Measurements from ENCODE around the gene OTOA. TPM values are rescaled to one million over a fixed set of nuclear protein-coding genes. Genes with fewer than 3 reads are reported as not detected.
A peak's percentile ranks its signal among the peaks of the same experiment; 100 is the strongest.

OTOA gene
- total and polyA plus RNA-seq, 2 of the 13 experiments (the other 11 are each of a cell fraction or from before 2014, with no cell fraction given) = 0.05 to 0.15 TPM

DNA sequence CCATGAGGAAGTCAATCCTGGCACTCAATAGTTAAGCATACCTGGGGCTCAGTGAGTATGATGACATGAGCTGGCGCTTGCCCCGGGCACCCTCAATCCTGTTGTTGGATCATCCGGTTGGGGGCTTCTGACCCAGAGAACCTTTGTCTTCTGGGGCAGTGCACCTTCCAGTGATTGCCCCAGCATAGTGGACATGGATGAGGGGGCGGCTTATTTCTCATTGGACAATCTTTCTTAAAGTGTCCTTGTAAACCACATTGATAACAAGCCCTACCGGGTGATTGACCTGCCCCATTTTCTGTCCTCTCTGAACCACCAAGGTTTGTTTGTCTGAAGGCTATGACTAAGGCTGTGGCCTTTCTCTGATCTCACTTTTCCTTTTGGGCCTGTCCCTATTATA, 29.6 kb upstream of the OTOA start (continued):
- TF ChIP-seq, protein P1, sequence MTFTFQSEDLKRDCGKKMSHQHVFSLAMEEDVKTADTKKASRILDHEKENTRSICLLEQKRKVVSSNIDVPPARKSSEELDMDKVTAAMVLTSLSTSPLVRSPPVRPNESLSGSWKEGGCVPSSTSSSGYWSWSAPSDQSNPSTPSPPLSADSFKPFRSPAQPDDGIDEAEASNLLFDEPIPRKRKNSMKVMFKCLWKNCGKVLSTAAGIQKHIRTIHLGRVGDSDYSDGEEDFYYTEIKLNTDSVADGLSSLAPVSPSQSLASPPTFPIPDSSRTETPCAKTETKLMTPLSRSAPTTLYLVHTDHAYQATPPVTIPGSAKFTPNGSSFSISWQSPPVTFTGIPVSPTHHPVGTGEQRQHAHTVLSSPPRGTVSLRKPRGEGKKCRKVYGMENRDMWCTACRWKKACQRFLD (CRISPR knock-in tag; IDR thresholded peaks at IDR 0.05; ENCODE audit: borderline replicate concordance) = no peak
- TF ChIP-seq, protein P2, sequence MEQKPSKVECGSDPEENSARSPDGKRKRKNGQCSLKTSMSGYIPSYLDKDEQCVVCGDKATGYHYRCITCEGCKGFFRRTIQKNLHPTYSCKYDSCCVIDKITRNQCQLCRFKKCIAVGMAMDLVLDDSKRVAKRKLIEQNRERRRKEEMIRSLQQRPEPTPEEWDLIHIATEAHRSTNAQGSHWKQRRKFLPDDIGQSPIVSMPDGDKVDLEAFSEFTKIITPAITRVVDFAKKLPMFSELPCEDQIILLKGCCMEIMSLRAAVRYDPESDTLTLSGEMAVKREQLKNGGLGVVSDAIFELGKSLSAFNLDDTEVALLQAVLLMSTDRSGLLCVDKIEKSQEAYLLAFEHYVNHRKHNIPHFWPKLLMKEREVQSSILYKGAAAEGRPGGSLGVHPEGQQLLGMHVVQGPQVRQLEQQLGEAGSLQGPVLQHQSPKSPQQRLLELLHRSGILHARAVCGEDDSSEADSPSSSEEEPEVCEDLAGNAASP (CRISPR knock-in tag; IDR thresholded peaks at IDR 0.05; ENCODE audit: borderline replicate concordance) = 0 out of 2 replicates have a peak, but pooled peaks have one; percentile 15
- TF ChIP-seq, protein P3, sequence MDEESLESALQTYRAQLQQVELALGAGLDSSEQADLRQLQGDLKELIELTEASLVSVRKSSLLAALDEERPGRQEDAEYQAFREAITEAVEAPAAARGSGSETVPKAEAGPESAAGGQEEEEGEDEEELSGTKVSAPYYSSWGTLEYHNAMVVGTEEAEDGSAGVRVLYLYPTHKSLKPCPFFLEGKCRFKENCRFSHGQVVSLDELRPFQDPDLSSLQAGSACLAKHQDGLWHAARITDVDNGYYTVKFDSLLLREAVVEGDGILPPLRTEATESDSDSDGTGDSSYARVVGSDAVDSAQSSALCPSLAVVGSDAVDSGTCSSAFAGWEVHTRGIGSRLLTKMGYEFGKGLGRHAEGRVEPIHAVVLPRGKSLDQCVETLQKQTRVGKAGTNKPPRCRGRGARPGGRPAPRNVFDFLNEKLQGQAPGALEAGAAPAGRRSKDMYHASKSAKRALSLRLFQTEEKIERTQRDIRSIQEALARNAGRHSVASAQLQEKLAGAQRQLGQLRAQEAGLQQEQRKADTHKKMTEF (CRISPR knock-in tag; IDR thresholded peaks at IDR 0.05) = peak; percentile 34; the same call in 1 of the 2 replicates
- no peak for TF ChIP-seq TP53 (CRISPR knock-in tag; conservative IDR thresholded peaks at IDR 0.05)
- TF ChIP-seq, protein P4, sequence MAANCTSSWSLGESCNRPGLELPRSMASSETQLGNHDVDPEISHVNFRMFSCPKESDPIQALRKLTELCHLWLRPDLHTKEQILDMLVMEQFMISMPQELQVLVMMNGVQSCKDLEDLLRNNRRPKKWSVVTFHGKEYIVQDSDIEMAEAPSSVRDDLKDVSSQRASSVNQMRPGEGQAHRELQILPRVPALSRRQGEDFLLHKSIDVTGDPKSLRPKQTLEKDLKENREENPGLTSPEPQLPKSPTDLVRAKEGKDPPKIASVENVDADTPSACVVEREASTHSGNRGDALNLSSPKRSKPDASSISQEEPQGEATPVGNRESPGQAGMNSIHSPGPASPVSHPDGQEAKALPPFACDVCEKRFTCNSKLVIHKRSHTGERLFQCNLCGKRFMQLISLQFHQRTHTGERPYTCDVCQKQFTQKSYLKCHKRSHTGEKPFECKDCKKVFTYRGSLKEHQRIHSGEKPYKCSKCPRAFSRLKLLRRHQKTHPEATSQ (CRISPR knock-in tag; IDR thresholded peaks at IDR 0.05; ENCODE audit: borderline replicate concordance) = no peak
- peak; percentile 18; the same call in 1 of the 2 replicates for TF ChIP-seq ZNF644 (CRISPR knock-in tag; IDR thresholded peaks at IDR 0.05; ENCODE audit: low read depth)
- 0 out of 4 replicates have a peak, but pooled peaks of 1 of the 2 experiments have one; percentile 11 for TF ChIP-seq NR2F1 (CRISPR knock-in tag; IDR thresholded peaks at IDR 0.05)
- no peak for TF ChIP-seq JARID2 (CRISPR knock-in tag; IDR thresholded peaks at IDR 0.05; ENCODE audit: insufficient replicate concordance)
- no peak for TF ChIP-seq ZSCAN12 (CRISPR knock-in tag; IDR thresholded peaks at IDR 0.05)
- TF ChIP-seq, protein P5, sequence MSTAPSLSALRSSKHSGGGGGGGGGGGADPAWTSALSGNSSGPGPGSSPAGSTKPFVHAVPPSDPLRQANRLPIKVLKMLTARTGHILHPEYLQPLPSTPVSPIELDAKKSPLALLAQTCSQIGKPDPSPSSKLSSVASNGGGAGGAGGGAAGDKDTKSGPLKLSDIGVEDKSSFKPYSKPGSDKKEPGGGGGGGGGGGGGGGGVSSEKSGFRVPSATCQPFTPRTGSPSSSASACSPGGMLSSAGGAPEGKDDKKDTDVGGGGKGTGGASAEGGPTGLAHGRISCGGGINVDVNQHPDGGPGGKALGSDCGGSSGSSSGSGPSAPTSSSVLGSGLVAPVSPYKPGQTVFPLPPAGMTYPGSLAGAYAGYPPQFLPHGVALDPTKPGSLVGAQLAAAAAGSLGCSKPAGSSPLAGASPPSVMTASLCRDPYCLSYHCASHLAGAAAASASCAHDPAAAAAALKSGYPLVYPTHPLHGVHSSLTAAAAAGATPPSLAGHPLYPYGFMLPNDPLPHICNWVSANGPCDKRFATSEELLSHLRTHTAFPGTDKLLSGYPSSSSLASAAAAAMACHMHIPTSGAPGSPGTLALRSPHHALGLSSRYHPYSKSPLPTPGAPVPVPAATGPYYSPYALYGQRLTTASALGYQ (CRISPR knock-in tag; IDR thresholded peaks at IDR 0.05) = no peak
- TF ChIP-seq, protein P6, sequence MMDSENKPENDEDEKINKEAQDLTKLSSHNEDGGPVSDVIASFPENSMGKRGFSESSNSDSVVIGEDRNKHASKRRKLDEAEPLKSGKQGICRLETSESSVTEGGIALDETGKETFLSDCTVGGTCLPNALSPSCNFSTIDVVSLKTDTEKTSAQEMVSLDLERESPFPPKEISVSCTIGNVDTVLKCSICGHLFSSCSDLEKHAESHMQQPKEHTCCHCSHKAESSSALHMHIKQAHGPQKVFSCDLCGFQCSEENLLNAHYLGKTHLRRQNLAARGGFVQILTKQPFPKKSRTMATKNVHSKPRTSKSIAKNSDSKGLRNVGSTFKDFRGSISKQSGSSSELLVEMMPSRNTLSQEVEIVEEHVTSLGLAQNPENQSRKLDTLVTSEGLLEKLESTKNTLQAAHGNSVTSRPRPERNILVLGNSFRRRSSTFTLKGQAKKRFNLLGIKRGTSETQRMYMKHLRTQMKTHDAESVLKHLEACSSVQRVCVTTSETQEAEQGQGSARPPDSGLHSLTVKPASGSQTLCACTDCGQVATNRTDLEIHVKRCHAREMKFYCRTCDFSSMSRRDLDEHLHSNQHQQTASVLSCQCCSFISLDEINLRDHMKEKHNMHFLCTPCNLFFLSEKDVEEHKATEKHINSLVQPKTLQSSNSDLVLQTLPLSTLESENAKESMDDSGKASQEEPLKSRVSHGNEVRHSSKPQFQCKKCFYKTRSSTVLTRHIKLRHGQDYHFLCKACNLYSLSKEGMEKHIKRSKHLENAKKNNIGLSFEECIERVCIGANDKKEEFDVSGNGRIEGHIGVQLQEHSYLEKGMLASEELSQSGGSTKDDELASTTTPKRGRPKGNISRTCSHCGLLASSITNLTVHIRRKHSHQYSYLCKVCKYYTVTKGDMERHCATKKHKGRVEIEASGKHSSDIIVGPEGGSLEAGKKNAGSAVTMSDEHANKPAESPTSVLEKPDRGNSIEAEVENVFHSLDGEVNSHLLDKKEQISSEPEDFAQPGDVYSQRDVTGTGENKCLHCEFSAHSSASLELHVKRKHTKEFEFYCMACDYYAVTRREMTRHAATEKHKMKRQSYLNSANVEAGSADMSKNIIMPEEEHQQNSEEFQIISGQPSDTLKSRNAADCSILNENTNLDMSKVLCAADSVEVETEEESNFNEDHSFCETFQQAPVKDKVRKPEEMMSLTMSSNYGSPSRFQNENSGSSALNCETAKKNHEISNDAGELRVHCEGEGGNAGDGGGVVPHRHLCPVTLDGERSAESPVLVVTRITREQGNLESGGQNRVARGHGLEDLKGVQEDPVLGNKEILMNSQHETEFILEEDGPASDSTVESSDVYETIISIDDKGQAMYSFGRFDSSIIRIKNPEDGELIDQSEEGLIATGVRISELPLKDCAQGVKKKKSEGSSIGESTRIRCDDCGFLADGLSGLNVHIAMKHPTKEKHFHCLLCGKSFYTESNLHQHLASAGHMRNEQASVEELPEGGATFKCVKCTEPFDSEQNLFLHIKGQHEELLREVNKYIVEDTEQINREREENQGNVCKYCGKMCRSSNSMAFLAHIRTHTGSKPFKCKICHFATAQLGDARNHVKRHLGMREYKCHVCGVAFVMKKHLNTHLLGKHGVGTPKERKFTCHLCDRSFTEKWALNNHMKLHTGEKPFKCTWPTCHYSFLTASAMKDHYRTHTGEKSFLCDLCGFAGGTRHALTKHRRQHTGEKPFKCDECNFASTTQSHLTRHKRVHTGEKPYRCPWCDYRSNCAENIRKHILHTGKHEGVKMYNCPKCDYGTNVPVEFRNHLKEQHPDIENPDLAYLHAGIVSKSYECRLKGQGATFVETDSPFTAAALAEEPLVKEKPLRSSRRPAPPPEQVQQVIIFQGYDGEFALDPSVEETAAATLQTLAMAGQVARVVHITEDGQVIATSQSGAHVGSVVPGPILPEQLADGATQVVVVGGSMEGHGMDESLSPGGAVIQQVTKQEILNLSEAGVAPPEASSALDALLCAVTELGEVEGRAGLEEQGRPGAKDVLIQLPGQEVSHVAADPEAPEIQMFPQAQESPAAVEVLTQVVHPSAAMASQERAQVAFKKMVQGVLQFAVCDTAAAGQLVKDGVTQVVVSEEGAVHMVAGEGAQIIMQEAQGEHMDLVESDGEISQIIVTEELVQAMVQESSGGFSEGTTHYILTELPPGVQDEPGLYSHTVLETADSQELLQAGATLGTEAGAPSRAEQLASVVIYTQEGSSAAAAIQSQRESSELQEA (CRISPR knock-in tag; IDR thresholded peaks at IDR 0.05; ENCODE audit: not compliant biosample characterization) = no peak
- no peak for TF ChIP-seq ZNF737 (CRISPR knock-in tag; IDR thresholded peaks at IDR 0.05; ENCODE audit: borderline replicate concordance)
